Esophagus squamous epithelium (tissue), 5 donors: ENCODE results near the gene TPM2. TPM values are rescaled to one million over a fixed set of nuclear protein-coding genes. Genes with fewer than 3 reads are reported as not detected.
A peak's percentile ranks its signal among the peaks of the same experiment; 100 is the strongest.

Source experiments
- DNase-seq: peaks from one replicate; lab custom pipeline; 2025; lab: John Stamatoyannopoulos, UW
- H3K27ac ChIP-seq, 4 donors: fragments of 200-600 bp; sonication (generic); one replicate each; pipeline ENCODE4 v1.5.1; 2016 to 2019; ENCODE audit warnings: mild to moderate bottlenecking in 1 of 4
- H3K27me3 ChIP-seq, 4 donors: fragments of 200-600 bp; sonication (generic); 1 replicate in 3 of 4; 2 replicates in 1 of 4; pipeline versions ENCODE4 v1.5.1 to v1.6.0; 2017 to 2021; ENCODE audit warnings: antibody characterized with exemption in 1 of 4
- H3K36me3 ChIP-seq, 3 donors: fragments of 200-600 bp; sonication (generic); one replicate each; pipeline ENCODE4 v1.5.1; 2016 to 2019
- H3K4me1 ChIP-seq, 3 donors: fragments of 200-600 bp; sonication (generic); one replicate each; pipeline ENCODE4 v1.5.1; 2017 to 2019
- H3K4me3 ChIP-seq, 4 donors: fragments of 200-600 bp; sonication (generic); 1 replicate in 3 of 4; 2 replicates in 1 of 4; pipeline ENCODE4 v1.5.1; 2016 to 2019; ENCODE audit warnings: mild to moderate bottlenecking in 2 of 4, moderate library complexity in 1 of 4
- H3K9me3 ChIP-seq, 3 donors: fragments of 200-600 bp; sonication (generic); one replicate each; pipeline ENCODE4 v1.5.1; 2016 to 2019
- CTCF ChIP-seq, 6 experiments: fragments of 450-650 bp in 4 of 6; fragments of 200-600 bp in 2 of 6; sonication (generic) in 2 of 6; IDR thresholded peaks; one replicate each; pipeline ENCODE4 v1.5.1; 2016 to 2019; ENCODE audit warnings: antibody characterized with exemption in 6 of 6, mild to moderate bottlenecking in 4 of 6, moderate library complexity in 4 of 6
- POLR2A ChIP-seq, 4 donors: fragments of 450-650 bp; IDR thresholded peaks; one replicate each; pipeline ENCODE4 v1.6.1; 2017; ENCODE audit warnings: antibody characterized with exemption in 4 of 4, mild to moderate bottlenecking in 4 of 4, moderate library complexity in 3 of 4
- WGBS, 2 donors: methylation state at CpG; one replicate each; pipeline ENCODE4 v1.1.5; 2018; 5-methylcytosine and 5-hydroxymethylcytosine counted together
- intact Hi-C: fragments of 100-400 bp; cut with DNase I; formaldehyde crosslinking; loops from one replicate; pipeline ENCODE4 v1.15.0; 2022
- total RNA-seq, 4 donors: library from RNA; depleted of rRNA; stranded (reverse); fragments of >200 nt; gene quantifications; one replicate each; pipeline ENCODE4 v1.1.0, GENCODE V29; 2016
- donor health status: DM: yes; HTN: yes; CAD: no.

Gene TPM2
- total RNA-seq, 4 donors from 2014 or later = 80.8 to 1,148 (median 217) TPM

- no peaks in the 10 kb centered on the region for H3K27me3 ChIP-seq
- 97 to 98% methylated on average over 4 to 7 of the region's 7 CpGs for WGBS, 2 donors
Measured at GRCh38 chr9:35705836-35706430, 16.2 kb upstream of the TPM2 start.

GRCh38 chr9:35705372-35705771, 15.6 kb upstream of the TPM2 start:
- Histone ChIP-seq H3K4me3 (no peak overlapping the region), H3K27me3 (no peaks in the 10 kb centered on the region), H3K4me1 (no peaks in the 10 kb centered on the region), H3K9me3 (no peaks in the 10 kb centered on the region), H3K36me3 (peaks cover 73 to 100% (median 90%) of the 10 kb centered on the region in 3 donors), H3K27ac (peak overlapping the region in 2 of 4 donors; percentile 3 to 14)
- 81 to 86% methylated on average over 4 to 7 of the region's 8 CpGs for WGBS, 2 donors
- TF ChIP-seq CTCF (IDR thresholded peaks at IDR 0.05) (no peak), POLR2A (IDR thresholded peaks at IDR 0.05) (no peak)
- DNase-seq = no peak
- intact Hi-C loops = no loop called here

More at GRCh38 chr9:35705836-35706430, 16.2 kb upstream of the TPM2 start:
- intact Hi-C loops = no loop called here
- H3K9me3 ChIP-seq = no peaks in the 10 kb centered on the region
- no peak for DNase-seq
- no peak for TF ChIP-seq CTCF (IDR thresholded peaks at IDR 0.05)
- no peak for TF ChIP-seq POLR2A (IDR thresholded peaks at IDR 0.05)
- H3K4me3 ChIP-seq = no peak overlapping the region
- peak overlapping the region in 2 of 4 donors; percentile 3 to 14 for H3K27ac ChIP-seq
- no peaks in the 10 kb centered on the region for H3K4me1 ChIP-seq
- peaks cover 74 to 100% (median 90%) of the 10 kb centered on the region in 3 donors for H3K36me3 ChIP-seq

GRCh38 chr9:35703906-35704672, 14.4 kb upstream of the TPM2 start:
- TF ChIP-seq POLR2A (IDR thresholded peaks at IDR 0.05) (no peak), CTCF (IDR thresholded peaks at IDR 0.05) (no peak)
- H3K27ac ChIP-seq = no peak overlapping the region
- H3K4me3 ChIP-seq = no peak overlapping the region
- no peaks in the 10 kb centered on the region for H3K4me1 ChIP-seq
- WGBS, 2 donors = 92 to 94% methylated on average over 20 of the region's 26 CpGs
- intact Hi-C loops = no loop called here
- DNase-seq = no peak
- H3K9me3 ChIP-seq = no peaks in the 10 kb centered on the region
- H3K27me3 ChIP-seq = no peaks in the 10 kb centered on the region
- peaks cover 85 to 100% (median 95%) of the 10 kb centered on the region in 3 donors for H3K36me3 ChIP-seq

GRCh38 chr9:35702696-35703095, 13.0 kb upstream of the TPM2 start:
- no peaks in the 10 kb centered on the region for H3K27me3 ChIP-seq
- peaks cover 0 to 3% (median 0%) of the 10 kb centered on the region in 3 donors for H3K4me1 ChIP-seq
- peaks cover 92 to 100% (median 97%) of the 10 kb centered on the region in 3 donors for H3K36me3 ChIP-seq
- intact Hi-C loops = no loop called here
- H3K27ac ChIP-seq = no peak overlapping the region
- no peak for TF ChIP-seq POLR2A (IDR thresholded peaks at IDR 0.05)
- TF ChIP-seq CTCF (IDR thresholded peaks at IDR 0.05) = no peak
- no peaks in the 10 kb centered on the region for H3K9me3 ChIP-seq
- 93 to 97% methylated on average over 6 of the region's 7 CpGs for WGBS, 2 donors
- DNase-seq = no peak
- H3K4me3 ChIP-seq = no peak overlapping the region

GRCh38 chr9:35700942-35701341, 11.2 kb upstream of the TPM2 start:
- Histone ChIP-seq H3K4me1 (peaks cover 0 to 20% (median 7%) of the 10 kb centered on the region in 3 donors), H3K36me3 (peaks cover 77 to 99% (median 84%) of the 10 kb centered on the region in 3 donors), H3K27me3 (no peaks in the 10 kb centered on the region), H3K27ac (peak overlapping the region in 1 of 4 donors; percentile 87), H3K4me3 (no peak overlapping the region), H3K9me3 (no peaks in the 10 kb centered on the region)
- no peak for DNase-seq
- no peak for TF ChIP-seq POLR2A (IDR thresholded peaks at IDR 0.05)
- intact Hi-C loops = no loop called here
